GM18873 (cell line): ENCODE measurements around the gene NR3C2.
"Not testable (repeated sequence)": the region's sequence is repeated elsewhere in the genome, so short reads cannot be mapped to it uniquely, and the experiment has no call there.

Source experiments
- ATAC-seq: cut with Tn5 transposase; IDR thresholded peaks from one replicate; pipeline ENCODE4 v1.9.1; 2021; ENCODE audit warnings: mild to moderate bottlenecking, moderate library complexity, moderate number of reproducible peaks; ENCODE audit not compliant: unreplicated experiment, low FRiP score

The NR3C2 gene

DNA sequence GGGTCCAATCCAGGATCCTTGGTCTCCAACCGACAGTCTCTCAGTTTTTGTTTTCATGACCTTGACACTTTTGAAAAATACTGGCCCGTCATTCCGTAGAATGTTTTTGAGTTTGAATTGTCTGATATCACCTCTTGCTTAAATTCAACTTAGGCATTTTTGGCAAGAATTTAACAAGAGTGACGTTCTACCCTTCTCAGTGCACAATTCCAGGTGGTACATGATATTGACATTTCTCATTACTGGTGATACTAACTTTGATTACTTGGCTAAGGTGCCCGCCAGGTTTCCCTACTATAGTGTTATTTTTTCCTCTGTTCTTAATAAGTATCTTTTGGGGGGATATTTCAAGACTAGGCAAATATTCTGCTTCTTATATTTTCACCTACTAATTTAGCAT lies 215.1 kb downstream of the NR3C2 start:
- no peak for ATAC-seq

DNA sequence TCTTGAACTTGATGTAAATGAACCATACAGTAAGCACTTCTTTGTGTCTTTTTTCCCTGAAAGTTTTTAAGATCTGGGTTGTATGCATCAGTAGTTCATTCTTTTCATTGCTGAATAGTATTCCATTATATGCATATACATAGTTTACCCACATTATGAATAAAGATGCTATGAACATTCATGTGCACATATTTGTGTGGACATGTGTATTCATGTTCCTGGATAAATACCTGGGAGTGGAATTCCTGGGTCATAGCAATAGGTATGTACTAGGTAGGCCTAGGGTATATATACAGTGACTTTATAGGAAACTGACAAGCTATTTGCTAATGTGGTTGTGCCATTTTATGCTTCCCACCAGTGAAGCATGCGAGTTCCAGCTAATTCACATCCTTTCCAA lies 215.9 kb downstream of the NR3C2 start:
- ATAC-seq, result no peak

DNA sequence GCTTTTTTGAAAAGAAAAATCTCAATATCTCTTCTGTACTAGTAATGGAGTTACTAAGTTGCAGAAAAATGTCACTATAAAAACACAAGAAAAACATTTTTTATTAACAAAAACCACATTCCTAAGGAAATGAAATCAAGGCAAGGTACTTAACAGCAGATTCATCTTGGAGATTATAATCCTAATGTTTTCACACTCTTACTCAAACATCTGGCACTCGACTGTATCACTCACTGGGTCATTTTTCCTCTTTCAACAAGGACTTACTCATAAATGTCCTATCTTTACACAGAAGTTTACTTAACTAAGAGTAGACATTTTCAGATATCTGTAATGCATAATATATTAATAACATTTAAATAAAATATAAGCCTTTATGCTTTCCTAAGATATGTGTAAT lies 216.6 kb downstream of the NR3C2 start:
- ATAC-seq, result no peak

DNA sequence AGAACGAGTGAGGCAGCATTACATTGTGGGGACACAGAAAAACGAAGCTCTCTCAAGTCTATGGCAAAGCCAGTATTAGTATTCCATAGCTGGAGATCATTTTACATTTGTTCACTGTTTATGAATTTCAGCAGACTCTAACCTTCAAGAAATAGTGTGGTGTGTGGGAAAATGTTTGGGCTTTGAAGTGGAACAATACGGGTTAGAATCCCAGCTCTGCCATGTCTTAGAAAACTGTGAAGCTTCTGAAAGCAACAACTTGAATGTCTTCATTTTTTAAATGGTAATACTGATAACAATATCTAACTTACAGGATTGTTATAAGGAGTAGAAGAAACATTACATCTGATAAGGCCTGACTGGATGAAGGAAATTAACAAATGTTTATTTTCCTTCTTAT lies 217.7 kb downstream of the NR3C2 start:
- no peak for ATAC-seq

DNA sequence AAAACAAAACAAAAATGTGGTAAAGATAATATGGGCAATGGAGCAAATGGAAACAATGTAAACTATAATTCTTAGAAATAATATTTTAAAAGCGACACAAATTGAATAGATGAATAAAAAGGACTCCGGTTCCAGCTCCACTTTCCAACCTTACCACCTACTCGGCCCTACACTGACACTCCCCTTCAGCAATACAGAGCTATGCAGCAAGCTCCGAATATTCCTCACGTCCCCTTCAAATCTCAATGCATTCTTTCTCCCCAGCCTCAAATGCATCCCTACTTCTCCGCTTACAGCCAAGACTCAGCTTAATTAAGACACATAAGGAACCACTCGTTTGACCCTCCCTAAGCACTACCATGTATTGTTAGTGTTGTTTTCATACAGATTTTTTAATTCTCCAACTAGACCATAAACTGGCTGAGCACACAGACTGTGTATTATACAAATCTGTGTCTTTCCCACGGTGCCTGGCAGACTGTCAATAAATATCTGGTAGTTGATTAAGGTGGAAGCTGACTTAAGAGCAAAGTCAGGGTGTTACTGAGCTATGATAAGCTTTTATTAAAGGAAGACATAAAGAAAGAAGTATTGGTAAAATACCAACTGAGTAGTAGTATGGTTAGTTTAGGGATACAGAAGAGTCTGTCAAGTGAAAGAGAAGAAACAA lies 219.1 kb downstream of the NR3C2 start:
- no peak for ATAC-seq

DNA sequence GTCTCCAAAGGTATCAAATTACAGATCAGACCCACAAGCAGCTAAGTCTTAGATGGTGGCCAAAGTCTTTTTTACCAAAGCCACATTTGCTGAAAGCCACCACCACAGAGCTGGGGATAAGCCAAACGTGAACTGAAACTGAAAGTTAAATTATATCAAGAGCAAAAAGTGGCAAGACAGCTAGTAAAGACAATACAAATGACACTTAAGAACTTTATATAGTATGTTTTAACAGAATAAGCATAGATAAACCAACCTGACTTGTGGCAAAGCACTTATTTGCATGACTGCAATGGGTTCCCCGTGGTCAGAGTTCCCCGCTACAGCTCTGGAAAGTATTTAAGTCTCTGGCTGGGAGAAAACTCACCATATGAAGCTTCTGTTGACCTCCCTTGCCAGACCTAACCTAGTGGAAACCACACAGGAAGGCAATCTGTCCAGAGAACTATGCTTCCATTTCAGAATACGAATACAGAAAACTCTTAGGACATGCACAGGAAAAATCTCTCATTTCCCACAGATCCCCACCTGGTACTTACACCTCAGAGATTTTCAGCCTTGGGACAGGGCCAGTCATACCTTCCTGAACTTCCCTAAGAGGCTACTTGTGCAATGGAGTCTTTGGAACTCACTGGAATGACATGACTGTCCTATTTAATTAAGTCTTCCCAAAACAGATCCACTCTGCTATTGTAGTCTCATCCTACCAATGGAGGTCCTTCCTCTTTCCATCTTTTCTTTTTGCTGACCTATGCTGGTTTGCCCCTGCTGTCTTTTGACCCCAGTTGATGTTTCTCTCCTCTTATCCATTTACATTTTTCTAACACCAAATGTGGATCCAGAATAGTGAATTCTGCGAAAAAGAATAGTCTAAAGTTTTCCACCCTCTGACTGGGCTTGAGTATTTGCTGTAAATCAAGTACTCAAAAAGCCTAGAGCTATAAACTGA lies 225.1 kb downstream of the NR3C2 start:
- peak; percentile 92 for ATAC-seq

DNA sequence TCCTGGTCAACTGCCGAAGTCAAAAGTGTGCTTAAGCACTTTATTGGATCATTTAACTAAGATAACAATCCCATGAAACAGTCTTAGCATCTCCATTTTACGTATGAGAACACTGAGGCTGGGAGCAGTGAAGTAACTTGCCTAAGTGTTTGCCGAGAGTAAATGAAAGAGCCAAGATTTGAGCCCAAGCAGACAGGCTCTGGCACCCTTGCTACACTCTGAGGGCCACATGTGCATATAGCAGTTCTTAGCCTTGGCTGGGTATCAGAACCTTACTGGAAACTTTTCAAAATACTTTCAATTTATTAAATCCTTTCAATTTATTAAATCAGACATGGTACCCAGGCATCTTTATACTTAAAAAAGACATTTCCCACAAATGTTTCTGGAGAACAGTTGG lies 225.9 kb downstream of the NR3C2 start:
- no peak for ATAC-seq

DNA sequence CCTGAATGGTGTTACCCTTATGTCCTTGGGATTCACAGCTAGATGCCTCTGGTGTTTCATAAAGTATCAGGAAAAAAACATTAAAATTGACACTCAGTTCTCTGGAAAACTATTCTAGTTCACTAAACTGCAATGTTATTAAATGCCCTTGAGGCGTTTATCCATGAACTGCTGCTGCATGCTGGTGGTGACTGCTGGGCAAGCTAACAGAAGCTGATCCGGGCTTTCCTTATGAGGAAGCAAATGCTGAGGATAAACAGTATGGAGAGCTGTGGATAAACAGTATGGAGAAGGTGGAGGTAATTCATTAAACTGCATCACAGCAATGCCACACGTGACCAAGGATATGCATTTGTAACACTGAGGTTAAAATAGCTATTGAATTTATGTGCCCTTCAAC lies 227.0 kb downstream of the NR3C2 start:
- ATAC-seq, result no peak

DNA sequence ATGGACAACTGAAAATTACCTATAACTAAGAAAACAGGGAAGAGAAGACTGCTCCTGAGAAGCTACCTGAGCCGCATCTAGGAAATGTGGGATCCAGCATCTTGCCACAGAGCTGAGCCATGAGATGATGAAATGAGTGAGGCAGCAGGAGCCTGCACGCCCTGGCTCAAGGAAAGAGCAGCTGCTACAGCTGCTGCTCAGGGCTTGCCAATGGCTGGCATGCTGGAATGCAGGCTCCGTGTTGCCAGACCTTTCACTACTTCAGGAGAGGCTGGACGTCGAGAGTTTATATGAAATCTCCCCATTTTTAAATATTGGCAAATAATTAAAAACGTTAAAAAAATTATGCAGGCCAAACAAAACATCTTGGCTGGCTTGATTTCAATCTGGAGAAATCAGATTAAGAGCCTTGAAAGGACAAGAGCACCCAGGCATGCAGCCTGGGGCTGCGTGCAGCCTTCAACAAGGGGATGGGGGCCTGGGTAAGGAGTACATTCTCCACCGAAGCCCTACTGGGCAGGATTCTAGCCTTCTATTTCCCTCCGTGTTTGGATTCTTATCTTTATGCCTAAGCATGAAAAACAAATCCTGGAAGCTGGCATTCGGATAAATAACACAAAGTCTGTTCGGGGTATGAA lies 227.6 kb downstream of the NR3C2 start:
- ATAC-seq, result no peak

DNA sequence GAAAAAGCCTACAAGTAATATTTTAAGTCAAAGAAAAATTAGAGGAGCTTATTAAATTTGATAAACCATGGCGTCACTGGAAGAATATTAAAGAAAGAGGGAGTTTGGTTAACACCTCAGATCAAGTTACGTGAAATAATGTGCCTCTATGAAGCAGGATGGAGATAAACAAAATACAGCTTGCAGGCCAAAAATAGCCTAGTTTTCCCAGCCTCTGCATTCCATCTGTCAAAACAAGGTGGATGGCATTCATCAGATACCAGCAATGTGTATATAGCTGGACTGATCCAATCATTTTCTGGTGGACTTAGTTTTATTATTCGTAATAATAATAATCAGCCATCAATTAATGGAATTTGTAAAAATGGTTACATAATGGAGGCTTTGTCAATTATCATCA lies 230.7 kb downstream of the NR3C2 start:
- no peak for ATAC-seq

DNA sequence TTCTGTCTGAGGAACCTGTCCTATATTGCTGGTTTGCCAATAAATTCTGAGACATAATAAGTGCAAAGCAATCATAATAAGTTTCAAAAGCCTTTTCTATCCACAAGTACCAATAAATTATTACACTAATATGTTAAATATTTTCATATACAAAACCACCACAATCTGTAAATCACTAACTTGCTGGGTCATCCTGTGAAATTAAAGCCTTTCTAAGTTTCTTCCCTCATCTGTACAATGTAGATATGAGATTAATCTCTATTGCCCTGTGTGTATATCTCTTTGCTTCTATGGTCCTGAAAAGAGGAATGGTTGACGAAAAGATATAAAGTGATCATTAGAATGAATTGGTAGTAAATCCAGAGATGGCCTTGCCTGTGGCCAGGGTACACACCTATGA lies 231.6 kb downstream of the NR3C2 start:
- ATAC-seq, result no peak

DNA sequence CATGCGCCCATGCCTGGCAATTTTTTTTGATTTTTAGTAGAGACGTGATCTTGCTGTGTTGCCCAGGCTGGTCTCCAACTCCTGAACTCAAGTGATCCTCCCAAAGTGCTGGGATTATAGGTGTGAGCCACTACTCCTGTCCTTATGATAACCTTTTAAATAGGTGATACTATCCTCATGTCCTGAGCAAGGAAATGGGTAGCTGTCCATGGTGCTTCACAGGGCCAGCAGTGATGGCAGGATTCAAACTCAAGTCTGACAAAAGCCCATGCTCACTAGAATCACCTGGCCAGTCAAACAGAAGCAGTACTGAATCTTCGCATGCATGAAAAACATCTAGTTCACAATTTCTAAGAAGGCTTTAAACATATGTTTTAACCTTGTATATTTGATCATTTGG lies 235.1 kb downstream of the NR3C2 start:
- no peak for ATAC-seq

DNA sequence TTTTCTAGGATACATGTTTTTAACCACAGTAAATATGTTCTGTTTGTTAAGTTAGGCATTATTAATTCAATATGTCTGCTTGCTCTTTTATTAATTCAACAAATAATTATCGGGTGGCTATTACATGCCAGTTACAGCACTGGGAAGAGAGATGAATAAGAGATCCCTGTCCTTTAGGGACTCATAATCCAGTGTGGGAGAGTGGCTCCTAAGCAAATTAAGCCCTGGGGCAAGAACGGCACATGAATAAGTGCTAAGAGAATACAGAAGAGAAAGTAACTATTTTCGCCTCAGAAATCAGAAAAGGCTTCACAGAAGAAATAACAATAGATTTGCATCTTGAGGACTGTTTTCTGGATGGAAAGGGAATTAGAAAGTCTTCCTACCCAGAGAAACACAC lies 236.7 kb downstream of the NR3C2 start:
- ATAC-seq, result no peak

DNA sequence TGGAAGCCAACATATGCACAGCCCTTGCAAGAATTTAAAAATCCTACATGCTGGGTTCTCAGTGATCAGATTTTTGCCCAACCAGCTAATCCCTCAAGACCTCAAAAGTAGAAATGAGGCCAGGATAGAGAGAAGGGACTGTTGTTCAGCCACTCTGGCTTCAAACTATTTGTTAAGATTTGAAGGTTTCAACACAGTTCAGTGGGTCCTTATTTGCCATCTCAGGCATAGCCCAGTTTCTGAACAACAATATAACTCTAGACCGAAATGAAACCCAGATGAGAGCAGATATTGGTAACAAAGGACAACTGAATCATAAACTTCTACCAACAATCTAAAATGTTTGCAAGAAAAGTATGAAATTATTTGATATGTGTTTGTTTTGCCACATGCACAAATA lies 237.3 kb downstream of the NR3C2 start:
- no peak for ATAC-seq

DNA sequence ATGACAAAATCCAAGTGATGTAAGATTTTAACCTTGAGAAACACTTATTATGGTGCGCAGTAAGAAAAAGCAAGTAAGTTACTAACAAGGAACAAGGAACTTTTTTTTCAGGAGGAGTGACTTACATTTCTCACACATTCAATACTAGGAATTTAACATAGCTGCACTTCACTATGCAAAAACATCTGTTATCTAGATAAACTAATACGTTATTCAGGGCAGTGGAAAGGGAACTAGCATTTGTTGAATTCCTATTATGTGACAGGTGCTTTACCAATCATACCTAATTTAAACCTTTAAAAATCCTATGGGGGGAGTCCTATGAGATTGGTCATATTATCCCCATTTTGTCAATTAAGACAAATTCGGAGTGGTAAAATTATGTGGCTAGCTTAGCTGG lies 238.0 kb downstream of the NR3C2 start:
- ATAC-seq, result no peak

DNA sequence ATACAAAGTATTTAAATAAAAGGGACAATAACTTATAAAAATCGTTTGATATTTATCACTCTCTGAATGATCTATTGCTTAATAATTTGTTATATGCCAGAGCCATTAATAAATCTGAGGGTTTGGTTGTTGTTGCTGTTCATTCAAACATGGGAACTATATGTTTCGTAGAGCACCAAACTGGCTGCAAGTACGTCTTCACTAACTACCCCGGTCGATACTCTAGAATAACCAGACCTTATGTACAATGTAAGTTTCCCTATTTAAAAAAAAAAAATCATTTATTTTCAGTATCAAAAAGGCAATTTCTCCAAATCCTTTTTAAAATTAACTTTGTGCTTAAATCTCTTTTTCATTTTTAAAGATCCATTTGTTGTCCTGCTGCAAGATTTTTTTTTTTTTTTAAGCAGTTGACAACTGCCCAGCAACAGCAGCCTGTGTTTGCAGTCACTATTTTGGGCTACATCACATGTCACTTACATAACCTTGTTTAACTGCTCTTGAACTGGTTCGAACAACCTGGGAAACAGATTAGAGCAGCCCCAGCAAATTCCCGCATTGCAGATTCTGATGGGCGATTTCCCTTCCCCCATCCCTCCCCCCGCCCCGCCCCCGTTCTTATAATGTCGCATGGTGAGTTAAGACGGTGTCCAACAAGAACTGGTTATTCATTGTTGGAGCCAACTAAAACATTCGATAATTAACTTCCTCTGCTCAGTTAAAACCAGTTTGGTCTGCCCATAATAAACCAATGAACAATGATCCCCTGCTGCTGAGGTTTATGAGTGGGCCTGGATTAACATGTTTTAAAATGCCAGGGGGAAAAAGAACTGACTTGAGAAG lies 238.9 kb downstream of the NR3C2 start:
- ATAC-seq, result no peak

DNA sequence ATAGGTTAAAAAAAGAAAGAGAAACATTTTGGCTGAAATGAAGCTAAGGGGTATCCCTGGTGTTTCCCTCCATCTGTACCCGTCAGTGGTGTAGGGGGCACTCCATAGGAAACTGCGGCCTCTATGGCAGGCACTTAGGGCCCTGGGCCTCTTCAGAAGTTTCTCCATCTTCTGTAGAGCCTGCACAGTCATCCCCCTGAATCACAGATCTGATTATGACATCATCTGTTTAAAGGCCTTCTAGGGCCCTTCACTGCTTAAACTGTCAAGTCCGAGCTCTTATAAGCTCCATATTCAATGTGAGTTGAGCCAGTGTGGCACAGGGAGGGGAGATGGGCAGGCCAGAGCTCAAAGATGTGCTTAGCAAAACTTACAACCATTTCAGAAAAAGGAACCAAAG lies 241.3 kb downstream of the NR3C2 start:
- ATAC-seq, result no peak

DNA sequence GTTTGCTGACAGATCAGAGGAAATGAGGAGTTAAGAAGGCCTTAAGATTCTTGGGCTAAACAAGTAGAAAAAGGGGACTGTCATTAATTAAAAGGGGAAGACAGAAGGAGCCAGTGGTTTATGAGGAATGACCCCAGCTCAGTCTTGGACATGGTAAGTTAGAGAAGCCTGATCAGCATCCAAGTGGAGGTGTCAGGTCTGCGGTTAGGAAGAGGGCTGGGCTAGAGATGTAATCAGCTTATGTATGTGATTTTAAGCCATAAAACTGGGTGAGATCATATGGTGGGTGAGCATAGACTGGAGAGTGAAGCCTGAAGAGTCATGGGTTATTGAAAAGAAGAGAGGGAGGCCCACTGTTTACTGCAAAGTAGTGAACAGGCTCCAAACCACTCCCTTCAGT lies 246.1 kb downstream of the NR3C2 start:
- ATAC-seq, result no peak

DNA sequence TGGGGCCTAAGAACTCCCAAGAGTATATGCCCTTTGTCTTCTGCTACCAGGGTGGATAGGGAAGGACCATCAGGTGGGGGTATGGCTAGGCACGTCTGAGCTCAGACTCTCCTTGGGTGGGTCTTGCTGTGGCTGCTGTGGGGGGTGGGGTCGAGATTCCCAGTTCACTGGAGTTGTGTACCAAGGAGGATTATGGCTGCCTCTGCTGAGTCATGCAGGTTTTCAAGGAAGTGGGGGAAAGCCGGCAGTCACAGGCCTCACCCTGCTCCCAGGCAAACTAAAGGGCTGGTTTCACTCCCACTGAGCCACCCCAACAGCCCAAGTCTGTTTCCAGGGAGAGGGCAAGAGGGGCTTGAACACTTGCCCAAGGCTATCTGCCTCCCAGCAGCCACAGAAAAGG lies 249.7 kb downstream of the NR3C2 start:
- ATAC-seq, result no peak

DNA sequence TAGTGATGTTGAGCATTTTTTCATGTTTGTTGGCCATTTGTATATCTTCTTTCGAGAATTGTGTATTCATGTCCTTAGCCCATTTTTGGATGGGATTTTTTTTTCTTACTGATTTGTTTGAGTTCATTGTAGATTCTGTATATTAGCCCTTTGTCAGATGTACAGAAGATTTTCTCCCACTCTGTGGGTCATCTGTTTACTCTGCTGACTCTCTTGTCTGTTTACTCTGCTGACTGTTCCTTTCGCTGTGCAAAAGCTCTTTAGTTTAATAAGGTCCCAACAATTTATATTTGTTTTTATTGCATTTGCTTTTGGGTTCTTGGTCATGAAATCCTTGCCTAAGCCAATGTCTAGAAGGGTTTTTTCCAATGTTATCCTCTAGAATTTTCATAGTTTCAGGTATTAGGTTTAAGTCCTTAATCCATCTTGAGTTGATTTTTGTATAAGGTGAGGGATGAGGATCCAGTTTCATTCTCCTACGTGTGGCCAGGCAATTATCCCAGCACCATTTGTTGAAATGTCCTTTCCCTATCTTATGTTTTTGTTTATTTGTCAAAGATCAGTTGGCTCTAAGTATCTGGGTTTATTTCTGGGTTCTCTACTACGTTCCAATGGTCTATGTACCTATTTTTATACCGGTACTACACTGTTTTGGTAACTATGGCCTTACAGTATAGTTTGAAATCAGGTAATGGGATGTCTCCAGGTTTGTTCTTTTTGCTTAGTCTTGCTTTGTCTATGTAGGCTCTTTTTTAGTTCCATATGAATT lies 254.6 kb downstream of the NR3C2 start:
- ATAC-seq, result not testable (repeated sequence)
